ENCODE data around the gene FOXK2.
"Not testable (repeated sequence)": the region's sequence is repeated elsewhere in the genome, so short reads cannot be mapped to it uniquely, and the experiment has no call there.

The FOXK2 gene

GRCh38 chr17:82534401-82534812 lies 14.9 kb downstream of the FOXK2 start:
- DNase-seq (ENCODE audit: low read depth) = no peak

DNA sequence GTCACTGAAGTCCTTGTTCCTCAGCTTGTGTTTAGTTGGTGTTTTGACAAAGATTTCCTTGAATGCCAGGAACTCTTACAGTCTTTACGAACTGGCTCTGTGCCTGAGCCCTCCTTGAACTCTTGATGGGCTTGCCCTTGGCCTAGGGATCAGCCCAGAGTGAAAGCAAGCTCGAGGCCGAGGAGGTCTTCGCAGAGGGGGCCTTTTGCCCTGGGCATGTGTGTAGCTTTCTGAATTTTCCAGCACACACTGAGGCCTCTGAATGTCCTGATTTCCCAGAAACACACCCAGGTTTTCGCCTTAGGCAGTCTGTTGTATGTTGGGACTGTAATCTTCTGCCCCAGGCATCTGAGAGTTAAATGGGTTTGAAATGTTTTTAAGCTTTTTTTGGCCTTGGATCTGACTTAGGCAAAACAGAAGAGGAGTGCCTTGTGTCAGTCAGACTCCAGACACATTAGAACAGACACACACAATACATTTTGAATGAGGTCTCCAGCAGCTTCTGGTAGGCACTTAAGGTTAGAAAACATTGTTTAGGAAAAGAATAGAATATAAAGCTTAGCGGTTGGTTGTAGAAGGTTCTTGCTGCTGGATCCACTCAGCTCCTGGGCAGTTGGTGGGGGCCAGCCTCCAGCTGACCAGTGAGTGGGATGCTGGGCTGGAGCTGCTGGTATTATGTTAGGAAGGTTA lies 17.1 kb downstream of the FOXK2 start:
- DNase-seq (ENCODE audit: low read depth) = no peak

DNA sequence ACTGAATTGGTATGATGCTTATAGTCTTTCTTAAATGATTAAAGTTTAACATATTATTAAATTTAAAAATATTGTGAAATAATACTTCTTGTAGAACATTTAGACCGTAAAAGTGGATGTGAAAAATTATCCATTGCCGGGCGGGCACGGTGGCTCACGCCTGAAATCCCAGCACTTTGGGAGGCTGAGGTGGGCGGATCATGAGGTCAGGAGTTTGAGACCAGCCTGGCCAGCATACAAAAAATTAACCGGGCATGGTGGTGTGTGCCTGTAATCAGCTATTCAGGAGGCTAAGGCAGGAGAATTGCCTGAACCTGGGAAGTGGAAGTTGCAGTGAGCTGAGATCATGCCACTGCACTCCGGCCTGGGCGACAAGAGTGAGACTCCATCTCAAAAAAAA lies 17.7 kb downstream of the FOXK2 start:
- not testable (repeated sequence) for DNase-seq (ENCODE audit: low read depth)

DNA sequence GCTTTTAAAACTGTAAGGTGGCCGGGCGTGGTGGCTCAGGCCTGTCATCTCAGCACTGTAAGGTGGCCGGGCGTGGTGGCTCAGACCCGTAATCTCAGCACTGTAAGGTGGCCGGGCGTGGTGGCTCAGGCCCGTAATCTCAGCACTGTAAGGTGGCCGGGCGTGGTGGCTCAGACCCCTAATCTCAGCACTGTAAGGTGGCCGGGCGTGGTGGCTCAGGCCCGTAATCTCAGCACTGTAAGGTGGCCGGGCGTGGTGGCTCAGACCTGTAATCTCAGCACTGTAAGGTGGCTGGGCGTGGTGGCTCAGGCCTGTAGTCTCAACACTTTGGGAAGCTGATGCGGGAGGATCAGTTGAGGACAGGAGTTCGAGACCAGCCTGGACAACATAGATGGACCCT lies 19.5 kb downstream of the FOXK2 start:
- not testable (repeated sequence) for DNase-seq (ENCODE audit: low read depth)

DNA sequence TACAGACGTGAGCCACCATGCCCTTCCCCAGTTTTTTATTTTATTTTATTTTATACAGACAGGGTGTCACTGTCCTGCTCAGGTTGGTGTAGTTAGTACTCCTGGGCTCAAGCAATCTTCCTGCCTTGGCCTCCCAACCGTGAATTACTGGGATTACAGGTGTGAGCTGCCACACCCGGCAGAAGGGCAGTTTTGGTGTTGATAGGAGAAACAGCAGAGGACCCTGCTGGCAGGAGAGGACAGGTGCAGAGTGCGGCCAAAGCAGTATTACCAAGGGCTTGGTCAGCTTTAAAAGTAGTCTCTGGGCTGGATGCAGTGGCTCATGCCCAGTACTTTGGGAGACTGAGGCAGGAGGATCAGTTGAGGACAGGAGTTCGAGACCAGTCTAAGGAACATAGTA lies 22.9 kb downstream of the FOXK2 start:
- DNase-seq (ENCODE audit: low read depth) = no peak

DNA sequence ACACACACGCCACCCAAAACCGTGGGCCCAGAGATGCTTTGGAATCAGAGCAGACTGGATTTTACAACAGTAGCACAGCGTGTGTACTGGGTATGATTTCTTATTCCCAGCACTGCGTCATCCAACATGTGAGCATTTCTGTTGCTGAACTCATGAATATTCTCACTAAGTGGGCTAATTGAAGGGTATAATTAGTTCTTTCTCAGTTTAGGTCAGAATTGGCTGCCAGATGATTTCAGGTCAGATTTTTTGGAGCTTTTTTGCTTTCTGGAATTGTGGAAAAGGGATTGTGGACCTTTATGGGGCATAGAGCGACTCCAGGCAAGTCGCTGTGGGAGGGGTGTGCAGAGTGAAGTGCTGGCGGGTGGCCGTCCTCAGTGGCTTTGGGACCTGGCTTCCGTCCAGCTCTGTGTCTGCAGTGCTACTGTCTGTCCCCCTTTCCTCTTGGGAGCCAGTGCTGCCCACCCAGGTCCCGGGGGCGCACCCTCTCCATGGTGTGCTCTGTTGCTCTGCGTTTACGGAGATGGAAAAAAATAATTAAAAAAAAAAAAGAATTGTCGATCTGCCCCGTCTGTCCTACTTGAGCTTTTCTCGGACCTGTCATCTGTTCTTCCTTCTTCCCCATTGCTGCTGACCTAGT lies 25.0 kb downstream of the FOXK2 start:
- no peak for DNase-seq (ENCODE audit: low read depth)

- no peak for DNase-seq (ENCODE audit: low read depth)
These were observed 25.5 kb downstream of the FOXK2 start for GRCh38 chr17:82545071-82545462.

GRCh38 chr17:82547981-82548380 lies 28.4 kb downstream of the FOXK2 start:
- DNase-seq (ENCODE audit: low read depth) = no peak

DNA sequence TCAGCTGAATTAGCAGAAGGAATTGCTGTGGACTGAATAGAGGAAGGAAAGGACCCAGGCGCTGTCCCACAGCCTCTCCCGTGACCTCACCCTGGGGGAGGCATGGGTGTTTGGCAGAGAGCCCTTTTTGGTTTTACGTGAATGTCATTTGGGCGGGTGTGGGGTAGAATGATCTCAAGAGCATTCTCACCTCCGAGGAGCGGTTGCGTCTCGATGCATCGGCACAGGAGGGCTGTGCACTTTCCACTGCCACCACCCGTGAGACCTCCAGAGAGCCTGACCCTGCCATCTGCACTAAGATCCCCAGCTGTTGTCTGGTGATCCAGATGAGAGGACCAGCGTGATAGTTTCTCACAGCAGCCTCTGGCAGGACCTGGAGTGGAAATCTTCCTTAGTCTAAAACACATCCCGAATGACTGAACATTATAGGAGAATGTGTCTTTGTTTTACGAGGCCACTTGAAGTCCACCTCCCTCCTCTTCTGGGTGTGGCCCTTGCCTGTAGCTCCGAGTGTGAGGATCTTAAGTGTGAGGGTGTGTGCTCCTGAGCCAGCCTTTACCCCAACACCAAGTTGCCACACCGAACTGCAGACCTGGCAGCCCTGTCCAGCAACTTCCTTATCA lies 29.3 kb downstream of the FOXK2 start:
- no peak for DNase-seq (ENCODE audit: low read depth)

- DNase-seq (ENCODE audit: low read depth) = peak; percentile 57
These were observed 32.4 kb downstream of the FOXK2 start for GRCh38 chr17:82551779-82552457.

DNA sequence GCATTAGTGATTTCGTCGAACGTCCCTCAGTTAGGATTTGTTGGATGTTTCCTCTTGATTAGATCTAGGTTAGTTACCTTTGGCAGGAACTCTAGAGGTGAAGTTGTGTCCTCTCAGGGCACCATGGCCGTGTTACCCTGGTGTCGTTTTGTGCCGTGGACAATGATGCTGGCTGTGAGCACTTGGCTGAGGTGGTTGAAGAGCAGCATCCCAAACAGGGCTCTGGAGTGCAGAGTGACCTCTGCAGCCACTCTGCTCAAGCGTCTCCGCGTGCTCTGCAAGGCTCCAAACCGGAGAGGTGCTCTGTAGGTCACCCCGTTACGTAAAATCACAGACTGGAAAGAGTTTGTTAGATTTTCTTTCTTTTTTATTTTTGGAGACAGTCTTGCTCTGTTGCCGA lies 33.0 kb downstream of the FOXK2 start:
- no peak for DNase-seq (ENCODE audit: low read depth)

- no peak for DNase-seq (ENCODE audit: low read depth)
These were observed 33.8 kb downstream of the FOXK2 start for GRCh38 chr17:82553210-82553930.

DNA sequence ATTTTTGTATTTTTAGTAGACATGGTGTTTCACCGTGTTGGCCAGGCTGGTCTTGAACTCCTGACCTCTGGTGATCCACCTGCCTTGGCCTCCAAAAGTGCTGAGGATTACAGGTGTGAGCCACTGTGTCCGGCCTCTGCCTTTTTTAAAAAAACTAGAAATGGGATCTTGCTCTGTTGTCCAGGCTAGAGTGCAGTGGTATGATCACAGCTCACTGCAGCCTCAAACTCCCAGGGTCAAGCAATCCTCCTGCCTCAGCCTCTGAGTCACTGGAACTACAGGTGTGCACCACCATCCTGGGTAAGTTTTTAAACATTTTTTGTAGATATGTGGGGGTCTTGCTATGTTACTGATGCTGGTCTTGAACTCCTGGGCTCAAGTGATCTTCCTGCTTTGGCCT lies 38.0 kb downstream of the FOXK2 start:
- not testable (repeated sequence) for DNase-seq (ENCODE audit: low read depth)

DNA sequence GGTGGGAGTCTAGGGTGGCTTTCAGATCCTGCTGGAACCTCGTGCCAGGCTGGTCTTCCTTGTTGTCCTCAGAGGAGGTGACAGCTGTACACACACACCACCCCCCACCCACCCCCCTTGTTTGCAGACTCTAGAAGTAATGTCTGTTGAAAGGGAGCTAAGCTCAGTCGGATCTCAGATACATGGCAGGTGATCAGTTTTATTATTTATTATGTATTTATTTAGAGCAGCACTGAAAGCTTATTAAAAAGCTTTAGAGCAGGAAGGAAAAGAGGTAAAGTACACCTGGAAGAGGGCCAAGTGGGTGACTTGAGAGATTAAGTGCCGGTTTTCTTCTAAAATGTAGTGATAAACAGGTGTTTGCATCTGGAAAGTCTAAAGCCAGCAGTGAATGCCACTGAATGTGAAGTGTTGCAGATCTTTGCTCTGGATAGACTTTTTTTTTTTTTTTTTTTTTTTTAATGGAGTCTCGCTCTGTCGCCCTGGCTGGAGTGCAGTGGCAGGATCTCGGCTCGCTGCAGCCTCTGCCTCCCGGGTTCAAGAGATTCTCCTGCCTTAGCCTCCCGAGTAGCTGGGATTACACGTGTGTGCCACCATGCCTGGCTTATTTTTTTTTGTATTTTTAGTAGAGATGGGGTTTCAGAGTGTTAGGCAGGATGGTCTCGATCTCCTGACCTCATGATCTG lies 40.2 kb downstream of the FOXK2 start:
- DNase-seq (ENCODE audit: low read depth) = no peak

DNA sequence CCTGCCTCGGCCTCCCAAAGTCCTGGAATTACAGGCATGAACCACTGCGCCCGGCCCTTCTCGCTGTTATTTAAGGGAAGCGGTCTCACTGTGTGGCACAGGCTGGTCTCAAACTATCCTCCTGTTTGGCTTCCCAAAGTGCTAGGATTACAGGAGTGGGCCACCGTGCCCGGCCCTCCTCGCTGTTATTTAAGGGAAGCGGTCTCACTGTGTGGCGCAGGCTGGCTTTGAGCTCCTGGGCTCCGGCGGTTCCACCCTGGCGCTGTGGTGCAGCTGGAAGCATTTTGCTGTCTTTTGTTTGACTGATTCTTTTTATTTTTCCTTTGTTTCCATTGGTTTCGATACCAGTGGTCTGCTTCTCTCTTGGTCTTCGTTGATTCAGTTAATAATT lies 40.7 kb downstream of the FOXK2 start:
- DNase-seq (ENCODE audit: low read depth) = no peak

- DNase-seq (ENCODE audit: low read depth) = no peak
These were observed 41.4 kb downstream of the FOXK2 start for GRCh38 chr17:82560802-82561428.

DNA sequence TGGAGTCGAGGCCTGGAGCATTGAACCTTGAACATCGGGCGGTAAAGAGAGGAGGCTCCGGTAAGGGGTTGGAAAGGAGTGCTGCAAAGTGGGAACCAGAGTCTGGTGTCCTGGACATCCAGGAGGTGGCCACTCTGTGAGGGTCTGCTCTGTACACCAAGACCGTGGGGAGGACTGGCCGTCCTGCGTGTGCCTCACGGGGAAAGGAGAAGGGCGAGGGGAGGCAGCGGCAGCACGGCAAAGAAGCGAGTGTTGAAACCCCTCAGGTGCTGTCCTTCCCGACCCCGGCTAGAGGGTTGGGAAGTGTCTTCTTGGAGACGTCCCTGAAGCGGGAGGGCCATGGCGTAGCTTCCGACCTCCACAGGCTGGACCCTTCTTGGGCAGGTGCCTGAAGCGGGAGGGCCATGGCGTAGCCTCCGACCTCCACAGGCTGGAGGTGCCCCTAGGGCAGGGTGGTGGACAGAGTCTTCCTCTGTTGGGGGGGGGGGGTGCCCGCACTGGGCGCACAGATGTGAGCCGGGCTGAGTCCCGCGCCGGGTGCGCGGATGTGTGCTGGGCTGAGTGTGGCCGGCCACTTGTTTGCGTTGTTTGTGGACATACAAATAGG lies 42.0 kb downstream of the FOXK2 start:
- no peak for DNase-seq (ENCODE audit: low read depth)

DNA sequence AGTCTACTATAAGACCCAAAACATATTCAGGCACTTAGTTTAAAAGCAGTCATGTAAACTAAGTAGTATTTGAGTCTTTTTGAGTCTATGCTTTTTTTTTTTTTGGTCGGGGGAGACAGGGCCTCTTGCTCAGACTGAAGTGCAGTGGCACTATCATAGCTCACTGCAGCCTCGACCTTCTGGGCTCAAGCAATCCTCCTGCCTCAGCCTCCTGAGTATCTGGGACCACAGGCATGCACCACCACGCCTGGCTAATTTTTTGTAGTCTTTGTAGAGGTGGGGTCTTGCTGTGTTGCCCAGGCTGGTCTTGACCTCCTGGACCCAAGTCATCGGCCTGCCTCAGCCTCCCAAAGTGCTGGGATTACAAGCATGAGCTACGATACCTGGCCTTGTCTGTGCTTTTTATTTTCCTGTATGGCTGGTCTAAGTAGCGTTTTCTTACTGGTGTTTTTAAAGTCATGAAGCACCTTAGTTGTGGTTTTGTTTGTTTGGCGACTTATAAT lies 43.2 kb downstream of the FOXK2 start:
- not testable (repeated sequence) for DNase-seq (ENCODE audit: low read depth)

DNA sequence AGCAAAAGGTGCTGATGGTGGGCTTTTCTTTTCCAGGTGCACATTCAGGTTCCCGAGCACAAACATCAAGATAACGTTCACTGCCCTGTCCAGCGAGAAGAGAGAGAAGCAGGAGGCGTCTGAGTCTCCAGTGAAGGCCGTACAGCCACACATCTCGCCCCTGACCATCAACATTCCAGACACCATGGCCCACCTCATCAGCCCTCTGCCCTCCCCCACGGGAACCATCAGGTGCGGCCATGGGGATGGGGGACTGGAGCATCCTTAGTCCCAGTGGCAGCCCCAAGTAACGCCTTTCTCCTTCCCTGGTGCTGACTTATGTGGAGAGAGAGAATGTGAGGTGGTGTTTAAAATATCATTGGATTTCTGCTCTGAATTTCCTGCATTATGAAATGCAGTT lies 43.8 kb downstream of the FOXK2 start:
- DNase-seq (ENCODE audit: low read depth) = no peak

DNA sequence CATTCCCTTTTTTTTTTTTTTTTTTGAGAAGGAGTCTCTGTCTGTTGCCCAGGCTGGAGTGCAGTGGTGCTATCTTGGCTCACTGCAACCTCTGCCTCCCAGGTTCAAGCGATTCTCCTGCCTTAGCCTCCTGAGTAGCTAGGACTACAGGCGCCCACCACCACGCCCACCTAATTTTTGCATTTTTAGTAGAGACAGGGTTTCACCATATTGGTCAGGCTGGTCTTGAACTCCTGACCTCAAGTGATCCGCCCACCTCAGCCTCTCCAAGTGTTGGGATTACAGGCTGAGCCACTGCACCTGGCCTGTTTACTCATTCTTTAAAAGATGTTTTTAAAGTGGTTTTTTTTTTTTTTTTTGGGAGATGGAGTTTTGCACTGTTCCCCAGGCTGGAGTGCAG lies 44.2 kb downstream of the FOXK2 start:
- DNase-seq (ENCODE audit: low read depth) = not testable (repeated sequence)

GRCh38 chr17:82564241-82564640 lies 44.7 kb downstream of the FOXK2 start:
- no peak for DNase-seq (ENCODE audit: low read depth)
